HepG2 (cell line): ENCODE results near the gene ZNF575. TPM values are rescaled to one million over a fixed set of nuclear protein-coding genes. Genes with fewer than 3 reads are reported as not detected.

Experiments used
- ARNT2 ChIP-seq: sonication (generic); formaldehyde crosslinking; IDR thresholded peaks from 2 replicates; pipeline ENCODE4 v1.8.0; 2022; ENCODE audit warnings: mild to moderate bottlenecking, low read depth, missing genetic modification reagents, moderate library complexity
- FOXK1 ChIP-seq: sonication (generic); formaldehyde crosslinking; IDR thresholded peaks from 2 replicates; pipeline ENCODE4 v1.4.0; 2020; ENCODE audit warnings: low read depth, missing genetic modification reagents, borderline replicate concordance
- JUN ChIP-seq: sonication (generic); formaldehyde crosslinking; IDR thresholded peaks from 2 replicates; pipeline ENCODE4 v1.4.0; 2020; ENCODE audit warnings: mild to moderate bottlenecking, missing genetic modification reagents
- MAFG ChIP-seq: sonication (generic); formaldehyde crosslinking; IDR thresholded peaks from 2 replicates; pipeline ENCODE4 v1.5.1; 2020; ENCODE audit warnings: mild to moderate bottlenecking, missing genetic modification reagents
- NR2F2 ChIP-seq: IDR thresholded peaks from 2 replicates; pipeline ENCODE4 v1.6.1; 2012; ENCODE audit warnings: low read depth, inconsistent platforms, borderline replicate concordance
- NRL ChIP-seq: sonication (generic); formaldehyde crosslinking; IDR thresholded peaks from 2 replicates; pipeline ENCODE4 v1.5.0; 2020; ENCODE audit warnings: missing genetic modification reagents, mild to moderate bottlenecking, moderate library complexity, borderline replicate concordance
- POGZ ChIP-seq: sonication (generic); formaldehyde crosslinking; IDR thresholded peaks from 2 replicates; pipeline ENCODE4 v1.4.0; 2020; ENCODE audit warnings: mild to moderate bottlenecking, missing genetic modification reagents
- POLR2AphosphoS2 ChIP-seq: IDR thresholded peaks from 2 replicates; pipeline ENCODE4 v1.6.1; 2011; ENCODE audit warnings: low read depth, low read length, improper control_type of control experiment
- RBM39 ChIP-seq: fragments of 200-400 bp; formaldehyde crosslinking; IDR thresholded peaks from one replicate; pipeline ENCODE4 v1.6.1; 2018; ENCODE audit warnings: antibody characterized with exemption, mild to moderate bottlenecking, low read depth, low read length; ENCODE audit not compliant: poor library complexity, severe bottlenecking
- TAF1 ChIP-seq: sonication (generic); formaldehyde crosslinking; IDR thresholded peaks from 2 replicates; pipeline ENCODE4 v1.4.0; 2020; ENCODE audit warnings: missing genetic modification reagents
- TSC22D2 ChIP-seq: sonication (generic); formaldehyde crosslinking; IDR thresholded peaks from 2 replicates; pipeline ENCODE4 v1.5.1; 2020; ENCODE audit warnings: missing genetic modification reagents, mild to moderate bottlenecking, borderline replicate concordance
- ZMYM4 ChIP-seq: sonication (generic); formaldehyde crosslinking; IDR thresholded peaks from 2 replicates; pipeline ENCODE4 v1.8.1; 2023; ENCODE audit warnings: mild to moderate bottlenecking, missing genetic modification reagents
- ZNF235 ChIP-seq: sonication (generic); formaldehyde crosslinking; IDR thresholded peaks from 2 replicates; pipeline ENCODE4 v1.8.1; 2023; ENCODE audit warnings: mild to moderate bottlenecking, missing genetic modification reagents, borderline replicate concordance
- ZNF333 ChIP-seq: sonication (generic); formaldehyde crosslinking; IDR thresholded peaks from 2 replicates; pipeline ENCODE4 v1.4.0; 2020; ENCODE audit warnings: mild to moderate bottlenecking, missing genetic modification reagents, borderline replicate concordance
- ZNF607 ChIP-seq: sonication (generic); formaldehyde crosslinking; IDR thresholded peaks from 2 replicates; pipeline ENCODE4 v1.5.1; 2020; ENCODE audit warnings: missing genetic modification reagents, mild to moderate bottlenecking, borderline replicate concordance
- polyA plus RNA-seq, 8 experiments: library from polyadenylated mRNA; depleted of rRNA in 3 of 8; stranded (reverse) in 7 of 8; unstranded in 1 of 8; fragments of >200 nt; fragmentation: Illumina TruSeq in 4 of 8; extraction: Trizol in 4 of 8; gene quantifications; 2 replicates each; pipeline versions ENCODE4 v1.2.1 to v1.2.3, GENCODE V29; 2011 to 2016; ENCODE audit warnings: low read depth in 4 of 8, missing spikeins in 1 of 8, mixed read lengths in 1 of 8; ENCODE audit not compliant: insufficient read depth in 1 of 8
- total RNA-seq, 5 experiments: library from RNA; depleted of rRNA; stranded (reverse); fragments of >200 nt; fragmentation: Illumina TruSeq; extraction: Trizol; gene quantifications; 2 replicates each; pipeline ENCODE4 v1.2.3, GENCODE V29; 2016; ENCODE audit warnings: low read depth in 1 of 5
- TF ChIP-seq, protein P1 (sequence below): IDR thresholded peaks from 2 replicates; pipeline ENCODE4 v1.6.1; 2018; ENCODE audit warnings: missing genetic modification reagents, mild to moderate bottlenecking, missing compliant biosample characterization
- TF ChIP-seq, protein P2 (sequence below): sonication (generic); formaldehyde crosslinking; IDR thresholded peaks from 2 replicates; pipeline ENCODE4 v1.8.1; 2023; ENCODE audit warnings: missing genetic modification reagents, mild to moderate bottlenecking, borderline replicate concordance
- TF ChIP-seq, protein P3 (sequence below): conservative IDR thresholded peaks from 2 replicates; pipeline ENCODE4 v1.6.1; 2018; ENCODE audit warnings: missing genetic modification reagents
- TF ChIP-seq, protein P4 (sequence below): sonication (generic); formaldehyde crosslinking; IDR thresholded peaks from 2 replicates; pipeline ENCODE4 v1.5.1; 2020; ENCODE audit warnings: mild to moderate bottlenecking, moderate library complexity, missing genetic modification reagents
- TF ChIP-seq, protein P5 (sequence below): sonication (generic); formaldehyde crosslinking; IDR thresholded peaks from 2 replicates; pipeline ENCODE4 v1.5.0; 2020; ENCODE audit warnings: mild to moderate bottlenecking, missing genetic modification reagents, moderate library complexity
- TF ChIP-seq, protein P6 (sequence below): sonication (generic); formaldehyde crosslinking; IDR thresholded peaks from 2 replicates; pipeline ENCODE4 v1.4.0; 2020; ENCODE audit warnings: missing genetic modification reagents, borderline replicate concordance

Gene ZNF575
- total and polyA plus RNA-seq, 2 of the 13 experiments (the other 11 are each of a cell fraction or from before 2014, with no cell fraction given) = 0.17 to 0.27 TPM

DNA sequence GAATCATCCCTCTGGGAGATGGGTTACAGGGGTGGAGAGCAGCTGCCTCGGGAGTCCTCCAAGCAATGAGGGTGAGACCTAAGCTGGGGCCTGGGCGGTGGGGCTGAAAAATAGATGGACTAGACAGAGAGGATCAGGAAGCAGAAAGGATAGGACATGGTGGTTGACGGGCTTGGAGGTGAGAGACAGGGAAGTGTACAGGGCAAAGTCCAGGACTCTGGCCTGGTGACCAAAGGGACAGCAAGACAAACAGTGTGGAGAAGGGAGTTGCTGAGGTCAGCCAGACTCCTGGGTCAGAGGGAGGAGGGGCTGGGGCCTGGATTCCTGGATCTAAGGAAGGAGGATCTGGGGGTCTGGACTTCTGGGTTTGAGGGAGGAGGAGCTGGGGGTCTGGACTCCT lies 33.9 kb upstream of the ZNF575 start (continued):
- TF ChIP-seq POGZ (peak; percentile 66; the same call in 1 of the 2 replicates), ZNF607 (CRISPR knock-in tag) (no peak), ZMYM4 (CRISPR knock-in tag) (peak; percentile 62; the same call in 1 of the 2 replicates), ARNT2 (no peak), TAF1 (no peak; the same call in 1 of the 2 replicates), TSC22D2 (CRISPR knock-in tag) (peak; percentile 29; the same call in 1 of the 2 replicates), ZNF235 (no peak), MAFG (CRISPR knock-in tag) (no peak), RBM39 (no peak), NR2F2 (0 out of 2 replicates have a peak, but pooled peaks have one; percentile 39), NRL (CRISPR knock-in tag) (no peak), FOXK1 (peak; percentile 53; the same call in 1 of the 2 replicates), POLR2AphosphoS2 (0 out of 2 replicates have a peak, but pooled peaks have one; percentile 54), JUN (CRISPR knock-in tag) (no peak), ZNF333 (CRISPR knock-in tag) (peak; percentile 34; the same call in 1 of the 2 replicates)
- TF ChIP-seq, protein P1, sequence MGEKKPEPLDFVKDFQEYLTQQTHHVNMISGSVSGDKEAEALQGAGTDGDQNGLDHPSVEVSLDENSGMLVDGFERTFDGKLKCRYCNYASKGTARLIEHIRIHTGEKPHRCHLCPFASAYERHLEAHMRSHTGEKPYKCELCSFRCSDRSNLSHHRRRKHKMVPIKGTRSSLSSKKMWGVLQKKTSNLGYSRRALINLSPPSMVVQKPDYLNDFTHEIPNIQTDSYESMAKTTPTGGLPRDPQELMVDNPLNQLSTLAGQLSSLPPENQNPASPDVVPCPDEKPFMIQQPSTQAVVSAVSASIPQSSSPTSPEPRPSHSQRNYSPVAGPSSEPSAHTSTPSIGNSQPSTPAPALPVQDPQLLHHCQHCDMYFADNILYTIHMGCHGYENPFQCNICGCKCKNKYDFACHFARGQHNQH = peak; percentile 68
- TF ChIP-seq, protein P2, sequence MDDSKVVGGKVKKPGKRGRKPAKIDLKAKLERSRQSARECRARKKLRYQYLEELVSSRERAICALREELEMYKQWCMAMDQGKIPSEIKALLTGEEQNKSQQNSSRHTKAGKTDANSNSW (CRISPR knock-in tag) = no peak
- TF ChIP-seq, protein P3, sequence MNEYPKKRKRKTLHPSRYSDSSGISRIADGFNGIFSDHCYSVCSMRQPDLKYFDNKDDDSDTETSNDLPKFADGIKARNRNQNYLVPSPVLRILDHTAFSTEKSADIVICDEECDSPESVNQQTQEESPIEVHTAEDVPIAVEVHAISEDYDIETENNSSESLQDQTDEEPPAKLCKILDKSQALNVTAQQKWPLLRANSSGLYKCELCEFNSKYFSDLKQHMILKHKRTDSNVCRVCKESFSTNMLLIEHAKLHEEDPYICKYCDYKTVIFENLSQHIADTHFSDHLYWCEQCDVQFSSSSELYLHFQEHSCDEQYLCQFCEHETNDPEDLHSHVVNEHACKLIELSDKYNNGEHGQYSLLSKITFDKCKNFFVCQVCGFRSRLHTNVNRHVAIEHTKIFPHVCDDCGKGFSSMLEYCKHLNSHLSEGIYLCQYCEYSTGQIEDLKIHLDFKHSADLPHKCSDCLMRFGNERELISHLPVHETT (CRISPR knock-in tag) = no peak
- TF ChIP-seq, protein P4, sequence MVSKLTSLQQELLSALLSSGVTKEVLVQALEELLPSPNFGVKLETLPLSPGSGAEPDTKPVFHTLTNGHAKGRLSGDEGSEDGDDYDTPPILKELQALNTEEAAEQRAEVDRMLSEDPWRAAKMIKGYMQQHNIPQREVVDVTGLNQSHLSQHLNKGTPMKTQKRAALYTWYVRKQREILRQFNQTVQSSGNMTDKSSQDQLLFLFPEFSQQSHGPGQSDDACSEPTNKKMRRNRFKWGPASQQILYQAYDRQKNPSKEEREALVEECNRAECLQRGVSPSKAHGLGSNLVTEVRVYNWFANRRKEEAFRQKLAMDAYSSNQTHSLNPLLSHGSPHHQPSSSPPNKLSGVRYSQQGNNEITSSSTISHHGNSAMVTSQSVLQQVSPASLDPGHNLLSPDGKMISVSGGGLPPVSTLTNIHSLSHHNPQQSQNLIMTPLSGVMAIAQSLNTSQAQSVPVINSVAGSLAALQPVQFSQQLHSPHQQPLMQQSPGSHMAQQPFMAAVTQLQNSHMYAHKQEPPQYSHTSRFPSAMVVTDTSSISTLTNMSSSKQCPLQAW (CRISPR knock-in tag) = 0 out of 2 replicates have a peak, but pooled peaks have one; percentile 34
- TF ChIP-seq, protein P5, sequence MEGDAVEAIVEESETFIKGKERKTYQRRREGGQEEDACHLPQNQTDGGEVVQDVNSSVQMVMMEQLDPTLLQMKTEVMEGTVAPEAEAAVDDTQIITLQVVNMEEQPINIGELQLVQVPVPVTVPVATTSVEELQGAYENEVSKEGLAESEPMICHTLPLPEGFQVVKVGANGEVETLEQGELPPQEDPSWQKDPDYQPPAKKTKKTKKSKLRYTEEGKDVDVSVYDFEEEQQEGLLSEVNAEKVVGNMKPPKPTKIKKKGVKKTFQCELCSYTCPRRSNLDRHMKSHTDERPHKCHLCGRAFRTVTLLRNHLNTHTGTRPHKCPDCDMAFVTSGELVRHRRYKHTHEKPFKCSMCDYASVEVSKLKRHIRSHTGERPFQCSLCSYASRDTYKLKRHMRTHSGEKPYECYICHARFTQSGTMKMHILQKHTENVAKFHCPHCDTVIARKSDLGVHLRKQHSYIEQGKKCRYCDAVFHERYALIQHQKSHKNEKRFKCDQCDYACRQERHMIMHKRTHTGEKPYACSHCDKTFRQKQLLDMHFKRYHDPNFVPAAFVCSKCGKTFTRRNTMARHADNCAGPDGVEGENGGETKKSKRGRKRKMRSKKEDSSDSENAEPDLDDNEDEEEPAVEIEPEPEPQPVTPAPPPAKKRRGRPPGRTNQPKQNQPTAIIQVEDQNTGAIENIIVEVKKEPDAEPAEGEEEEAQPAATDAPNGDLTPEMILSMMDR = no peak
- TF ChIP-seq, protein P6, sequence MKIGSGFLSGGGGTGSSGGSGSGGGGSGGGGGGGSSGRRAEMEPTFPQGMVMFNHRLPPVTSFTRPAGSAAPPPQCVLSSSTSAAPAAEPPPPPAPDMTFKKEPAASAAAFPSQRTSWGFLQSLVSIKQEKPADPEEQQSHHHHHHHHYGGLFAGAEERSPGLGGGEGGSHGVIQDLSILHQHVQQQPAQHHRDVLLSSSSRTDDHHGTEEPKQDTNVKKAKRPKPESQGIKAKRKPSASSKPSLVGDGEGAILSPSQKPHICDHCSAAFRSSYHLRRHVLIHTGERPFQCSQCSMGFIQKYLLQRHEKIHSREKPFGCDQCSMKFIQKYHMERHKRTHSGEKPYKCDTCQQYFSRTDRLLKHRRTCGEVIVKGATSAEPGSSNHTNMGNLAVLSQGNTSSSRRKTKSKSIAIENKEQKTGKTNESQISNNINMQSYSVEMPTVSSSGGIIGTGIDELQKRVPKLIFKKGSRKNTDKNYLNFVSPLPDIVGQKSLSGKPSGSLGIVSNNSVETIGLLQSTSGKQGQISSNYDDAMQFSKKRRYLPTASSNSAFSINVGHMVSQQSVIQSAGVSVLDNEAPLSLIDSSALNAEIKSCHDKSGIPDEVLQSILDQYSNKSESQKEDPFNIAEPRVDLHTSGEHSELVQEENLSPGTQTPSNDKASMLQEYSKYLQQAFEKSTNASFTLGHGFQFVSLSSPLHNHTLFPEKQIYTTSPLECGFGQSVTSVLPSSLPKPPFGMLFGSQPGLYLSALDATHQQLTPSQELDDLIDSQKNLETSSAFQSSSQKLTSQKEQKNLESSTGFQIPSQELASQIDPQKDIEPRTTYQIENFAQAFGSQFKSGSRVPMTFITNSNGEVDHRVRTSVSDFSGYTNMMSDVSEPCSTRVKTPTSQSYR (CRISPR knock-in tag) = peak; percentile 77; the same call in 1 of the 2 replicates
